Endothelial cell of umbilical vein (primary cell): Measurements from ENCODE around the gene SAMD14. TPM values are rescaled to one million over a fixed set of nuclear protein-coding genes. Genes with fewer than 3 reads are reported as not detected.

Experiments used
- BruUV-seq: library from RNA; stranded (reverse); fragments of 400-500 nt; replicated peaks from 2 replicates; lab custom pipeline; 2021; lab: Mats Ljungman, UMichigan
- CTCF ChIA-PET: fragments of 300-600, 350-600 bp; sonication (Branson Sonifier 250); formaldehyde crosslinking; loops from one replicate; lab custom pipeline; 2021; ENCODE audit warnings: antibody characterized with exemption, inconsistent platforms; lab: Charles Lee
- POLR2A ChIA-PET: fragments of 300-600, 350-600 bp; sonication (Branson Sonifier 250); formaldehyde crosslinking; loops from one replicate; lab custom pipeline; 2021; ENCODE audit warnings: antibody characterized with exemption, inconsistent platforms; lab: Charles Lee
- DNase-seq: peaks from one replicate; pipeline ENCODE4 v3.0.0-alpha.2; 2011; ENCODE audit warnings: low read depth, low spot score
- FAIRE-seq: peaks from 2 replicates; lab custom pipeline; 2011; peaks lifted over from hg19 to GRCh38; lab: Jason Lieb, UNC
- H2AFZ ChIP-seq: 2 replicates; pipeline ENCODE4 v1.6.0; 2012; ENCODE audit warnings: low read depth, low read length, control low read depth, inconsistent platforms
- H3K27ac ChIP-seq: 2 replicates; pipeline ENCODE4 v1.5.1; 2011; ENCODE audit warnings: low read depth, mild to moderate bottlenecking, control low read depth, low read length, moderate library complexity; ENCODE audit not compliant: insufficient read depth
- H3K27me3 ChIP-seq, 2 experiments: 2 replicates each; pipeline versions ENCODE4 v1.6.0 to v1.6.1; 2011; ENCODE audit warnings: low read length in 2 of 2, mixed read lengths in 1 of 2; ENCODE audit not compliant: control insufficient read depth in 2 of 2, insufficient read depth in 2 of 2
- H3K36me3 ChIP-seq, 2 experiments: 2 replicates in 1 of 2; 3 replicates in 1 of 2; pipeline ENCODE4 v1.5.1; 2011; ENCODE audit warnings: low read length in 2 of 2, mild to moderate bottlenecking in 1 of 2, moderate library complexity in 1 of 2; ENCODE audit not compliant: control insufficient read depth in 2 of 2, insufficient read depth in 2 of 2; ENCODE audit errors: extremely low read depth in 1 of 2
- H3K4me1 ChIP-seq: 3 replicates; pipeline ENCODE4 v1.5.1; 2011; ENCODE audit warnings: mild to moderate bottlenecking, low read length; ENCODE audit not compliant: control insufficient read depth, insufficient read depth; ENCODE audit errors: extremely low read depth
- H3K4me2 ChIP-seq: 2 replicates; pipeline ENCODE4 v1.6.1; 2011; ENCODE audit warnings: low read length, control low read depth, mixed read lengths; ENCODE audit not compliant: insufficient read depth
- H3K4me3 ChIP-seq, 3 experiments: fragments of 200-600 bp in 1 of 3; sonication (generic), shearing (Covaris generic) in 1 of 3; replicated peaks in 1 of 3; 2 replicates each; pipeline ENCODE4 v1.5.1; 2011 to 2016; ENCODE audit warnings: control low read depth in 3 of 3, low read length in 3 of 3, mild to moderate bottlenecking in 2 of 3, inconsistent platforms in 1 of 3, low read depth in 1 of 3, moderate library complexity in 1 of 3; ENCODE audit not compliant: insufficient read depth in 1 of 3
- H3K79me2 ChIP-seq: 2 replicates; pipeline ENCODE4 v1.6.0; 2012; ENCODE audit warnings: low read length, inconsistent platforms; ENCODE audit not compliant: control insufficient read depth, insufficient read depth
- H3K9ac ChIP-seq: replicated peaks from 2 replicates; pipeline ENCODE3; 2011; ENCODE audit warnings: low read length, control low read depth; ENCODE audit not compliant: insufficient read depth; ENCODE audit errors: extremely low read depth
- H3K9me1 ChIP-seq: replicated peaks from 3 replicates; pipeline ENCODE4 v1.6.0; 2011; ENCODE audit warnings: mild to moderate bottlenecking, low read length; ENCODE audit not compliant: control insufficient read depth, insufficient read depth; ENCODE audit errors: extremely low read depth
- H3K9me3 ChIP-seq: replicated peaks from 2 replicates; pipeline ENCODE4 v1.5.1; 2012; ENCODE audit warnings: low read length, inconsistent platforms; ENCODE audit not compliant: control insufficient read depth, insufficient read depth
- H4K20me1 ChIP-seq: replicated peaks from 2 replicates; pipeline ENCODE3; 2011; ENCODE audit warnings: mild to moderate bottlenecking, low read length; ENCODE audit not compliant: control insufficient read depth, insufficient read depth; ENCODE audit errors: extremely low read depth
- EZH2 ChIP-seq: IDR thresholded peaks from 2 replicates; pipeline ENCODE4 v1.6.1; 2012; ENCODE audit warnings: borderline replicate concordance, low read depth, mild to moderate bottlenecking, moderate library complexity, low read length, inconsistent platforms; ENCODE audit not compliant: severe bottlenecking
- FOS ChIP-seq: IDR thresholded peaks from 2 replicates; pipeline ENCODE4 v1.6.1; 2011; ENCODE audit warnings: mild to moderate bottlenecking, low read length, moderate library complexity, borderline replicate concordance; ENCODE audit not compliant: insufficient read depth
- GATA2 ChIP-seq: IDR thresholded peaks from 2 replicates; pipeline ENCODE4 v1.7.0; 2011; ENCODE audit warnings: low read depth, mild to moderate bottlenecking, moderate library complexity, mixed read lengths, low read length; ENCODE audit not compliant: insufficient read length, insufficient read depth
- JUN ChIP-seq: IDR thresholded peaks from 2 replicates; pipeline ENCODE4 v1.6.1; 2011; ENCODE audit warnings: borderline replicate concordance, low read depth; ENCODE audit not compliant: insufficient read length, insufficient read depth
- MAX ChIP-seq: IDR thresholded peaks from 2 replicates; pipeline ENCODE4 v1.6.1; 2011; ENCODE audit not compliant: insufficient read depth, insufficient read length
- MYC ChIP-seq: IDR thresholded peaks from one replicate; pipeline ENCODE4 v1.6.1; 2011; ENCODE audit warnings: mild to moderate bottlenecking, low read depth, low read length
- POLR2A ChIP-seq: IDR thresholded peaks from 2 replicates; pipeline ENCODE4 v1.6.1; 2012; ENCODE audit warnings: low read depth, mild to moderate bottlenecking, control low read depth, low read length
- POLR2AphosphoS5 ChIP-seq: IDR thresholded peaks from 2 replicates; pipeline ENCODE4 v1.6.1; 2012; ENCODE audit warnings: low read depth, mild to moderate bottlenecking, control low read depth, low read length, moderate library complexity; ENCODE audit not compliant: insufficient read depth
- dilution Hi-C: fragments of 300-500 bp; cut with MboI; formaldehyde crosslinking; loops from one replicate; pipeline ENCODE4 v1.15.0; 2019; ENCODE audit warnings: low sequenced_read_pairs; ENCODE audit not compliant: extremely low pct_ligation_motif_present
- intact Hi-C: fragments of 100-400 bp; cut with micrococcal nuclease; formaldehyde crosslinking; loops from one replicate; pipeline ENCODE4 v1.10.0; 2022
- polyA plus RNA-seq, 4 experiments: library from polyadenylated mRNA; depleted of rRNA in 3 of 4; stranded (reverse) in 3 of 4; unstranded in 1 of 4; fragments of >200 nt; gene quantifications; 2 replicates each; pipeline versions ENCODE4 v1.2.1 to v1.2.3, GENCODE V29; 2011 to 2012; ENCODE audit warnings: missing spikeins in 1 of 4
- total RNA-seq: library from RNA; stranded (reverse); gene quantifications from 2 replicates; pipeline ENCODE4 v1.2.3, GENCODE V29; 2021
- TF ChIP-seq, protein P1 (sequence below), 2 donors: IDR thresholded peaks; 1 replicate in 1 of 2; 2 replicates in 1 of 2; pipeline ENCODE4 v1.5.1; 2011; ENCODE audit warnings: low read length in 2 of 2, mild to moderate bottlenecking in 2 of 2, moderate library complexity in 2 of 2, control low read depth in 1 of 2, inconsistent platforms in 1 of 2, low read depth in 1 of 2; ENCODE audit not compliant: insufficient read depth in 1 of 2; ENCODE audit errors: extremely low read depth in 1 of 2

Gene SAMD14
- total and polyA plus RNA-seq, 2 donors (not counting 3 experiments of a cell fraction or from before 2014, with no cell fraction given): 6.8 to 15.6 TPM

DNA sequence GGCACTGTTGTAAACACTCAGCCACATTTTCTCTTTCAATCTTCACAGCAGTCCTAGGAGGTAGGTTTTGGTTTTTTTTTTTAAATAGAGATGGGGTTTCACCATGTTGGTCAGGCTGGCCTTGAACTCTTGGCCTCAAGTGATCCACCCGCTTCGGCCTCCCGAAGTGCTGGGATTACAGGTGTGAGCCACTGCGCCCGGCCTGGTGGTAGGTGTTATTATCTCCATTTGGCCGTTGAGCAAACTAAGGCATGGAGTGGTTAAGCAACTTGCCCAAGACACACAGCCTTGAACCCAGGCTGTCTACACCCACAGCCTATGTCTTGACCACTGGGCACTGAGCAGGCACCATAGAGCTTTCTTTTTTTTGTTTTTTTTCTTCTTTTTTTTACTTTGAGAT lies 44.5 kb upstream of the SAMD14 start:
- no peaks in the 10 kb centered on the region for H3K9me1 ChIP-seq
- intact Hi-C loops: no loop called here
- CTCF ChIA-PET: interaction anchor here (0.9 to 8.8 kb wide), 6 partner anchors 8 to 124 kb away, joined by 3 to 234 read pairs (median 4); partner anchors contain the start of gene COL1A1
- no peak for DNase-seq
- H3K27ac ChIP-seq: no peak overlapping the region
- no peaks in the 10 kb centered on the region for H3K27me3 ChIP-seq
- H3K79me2 ChIP-seq: no peaks in the 10 kb centered on the region
- no peaks in the 10 kb centered on the region for H3K36me3 ChIP-seq
- dilution Hi-C loops: no loop called here
- no peak overlapping the region for H3K9ac ChIP-seq
- peak; percentile 86 for FAIRE-seq
- POLR2A ChIA-PET: no interaction called here
- BruUV-seq: no TSS peak
- peaks cover 16% of the 10 kb centered on the region for H3K4me1 ChIP-seq
- no peak overlapping the region for H3K4me2 ChIP-seq
- no peak overlapping the region for H3K4me3 ChIP-seq
- H3K9me3 ChIP-seq: no peaks in the 10 kb centered on the region
- H2AFZ ChIP-seq: no peak overlapping the region
- H4K20me1 ChIP-seq: no peaks in the 10 kb centered on the region
- no peak for TF ChIP-seq POLR2A
- TF ChIP-seq FOS: no peak
- TF ChIP-seq GATA2: no peak
- TF ChIP-seq MYC: no peak
- TF ChIP-seq, protein P1, sequence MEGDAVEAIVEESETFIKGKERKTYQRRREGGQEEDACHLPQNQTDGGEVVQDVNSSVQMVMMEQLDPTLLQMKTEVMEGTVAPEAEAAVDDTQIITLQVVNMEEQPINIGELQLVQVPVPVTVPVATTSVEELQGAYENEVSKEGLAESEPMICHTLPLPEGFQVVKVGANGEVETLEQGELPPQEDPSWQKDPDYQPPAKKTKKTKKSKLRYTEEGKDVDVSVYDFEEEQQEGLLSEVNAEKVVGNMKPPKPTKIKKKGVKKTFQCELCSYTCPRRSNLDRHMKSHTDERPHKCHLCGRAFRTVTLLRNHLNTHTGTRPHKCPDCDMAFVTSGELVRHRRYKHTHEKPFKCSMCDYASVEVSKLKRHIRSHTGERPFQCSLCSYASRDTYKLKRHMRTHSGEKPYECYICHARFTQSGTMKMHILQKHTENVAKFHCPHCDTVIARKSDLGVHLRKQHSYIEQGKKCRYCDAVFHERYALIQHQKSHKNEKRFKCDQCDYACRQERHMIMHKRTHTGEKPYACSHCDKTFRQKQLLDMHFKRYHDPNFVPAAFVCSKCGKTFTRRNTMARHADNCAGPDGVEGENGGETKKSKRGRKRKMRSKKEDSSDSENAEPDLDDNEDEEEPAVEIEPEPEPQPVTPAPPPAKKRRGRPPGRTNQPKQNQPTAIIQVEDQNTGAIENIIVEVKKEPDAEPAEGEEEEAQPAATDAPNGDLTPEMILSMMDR (IDR thresholded peaks at IDR 0.05; ENCODE audit: extremely low read depth in 1 of 2, insufficient read depth in 1 of 2, low read depth in 1 of 2, low read length in 2 of 2): no peak
- no peak for TF ChIP-seq EZH2
- TF ChIP-seq POLR2AphosphoS5: no peak
- no peak for TF ChIP-seq MAX
- no peak for TF ChIP-seq JUN
